Peyer's patch (tissue), 4 donors: ENCODE results near the gene IRF4.

Experiments
- POLR2A ChIP-seq, 2 donors: fragments of 450-650 bp; IDR thresholded peaks; one replicate each; pipeline ENCODE4 v1.5.1; 2017; ENCODE audit warnings: antibody characterized with exemption in 2 of 2, mild to moderate bottlenecking in 2 of 2, moderate library complexity in 2 of 2
- TF ChIP-seq, protein P1 (sequence below), 6 experiments: fragments of 450-650 bp in 4 of 6; fragments of 200-600 bp in 2 of 6; sonication (generic) in 1 of 6; IDR thresholded peaks; one replicate each; pipeline ENCODE4 v1.5.1; 2017 to 2019; ENCODE audit warnings: antibody characterized with exemption in 6 of 6, mild to moderate bottlenecking in 3 of 6, moderate library complexity in 1 of 6

DNA sequence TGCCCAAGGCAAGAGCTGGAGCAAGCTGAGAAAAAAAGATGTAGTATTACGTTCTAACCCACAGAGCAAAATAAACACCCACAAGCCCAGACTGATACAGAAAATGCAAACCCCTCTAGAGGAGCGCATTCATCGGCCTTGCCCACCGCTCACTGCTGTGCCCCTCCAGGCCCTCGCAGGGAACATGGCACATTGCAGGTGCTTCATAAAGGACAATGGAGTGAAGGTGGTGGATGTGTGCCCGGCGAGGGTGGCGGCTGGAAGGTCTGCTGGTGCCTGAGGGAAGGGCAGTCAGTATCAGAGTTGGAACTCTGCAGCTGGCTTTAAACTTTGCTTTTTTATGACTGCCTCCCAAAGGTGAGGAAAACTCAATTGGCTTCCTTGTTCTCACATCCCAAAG, 18.5 kb upstream of the IRF4 start:
- TF ChIP-seq POLR2A (IDR thresholded peaks at IDR 0.05) = no peak
- TF ChIP-seq, protein P1, sequence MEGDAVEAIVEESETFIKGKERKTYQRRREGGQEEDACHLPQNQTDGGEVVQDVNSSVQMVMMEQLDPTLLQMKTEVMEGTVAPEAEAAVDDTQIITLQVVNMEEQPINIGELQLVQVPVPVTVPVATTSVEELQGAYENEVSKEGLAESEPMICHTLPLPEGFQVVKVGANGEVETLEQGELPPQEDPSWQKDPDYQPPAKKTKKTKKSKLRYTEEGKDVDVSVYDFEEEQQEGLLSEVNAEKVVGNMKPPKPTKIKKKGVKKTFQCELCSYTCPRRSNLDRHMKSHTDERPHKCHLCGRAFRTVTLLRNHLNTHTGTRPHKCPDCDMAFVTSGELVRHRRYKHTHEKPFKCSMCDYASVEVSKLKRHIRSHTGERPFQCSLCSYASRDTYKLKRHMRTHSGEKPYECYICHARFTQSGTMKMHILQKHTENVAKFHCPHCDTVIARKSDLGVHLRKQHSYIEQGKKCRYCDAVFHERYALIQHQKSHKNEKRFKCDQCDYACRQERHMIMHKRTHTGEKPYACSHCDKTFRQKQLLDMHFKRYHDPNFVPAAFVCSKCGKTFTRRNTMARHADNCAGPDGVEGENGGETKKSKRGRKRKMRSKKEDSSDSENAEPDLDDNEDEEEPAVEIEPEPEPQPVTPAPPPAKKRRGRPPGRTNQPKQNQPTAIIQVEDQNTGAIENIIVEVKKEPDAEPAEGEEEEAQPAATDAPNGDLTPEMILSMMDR (IDR thresholded peaks at IDR 0.05) = no peak
